DOHH2 (cell line): Measurements from ENCODE around the gene FAM111A.
A peak's percentile ranks its signal among the peaks of the same experiment; 100 is the strongest.

Source experiments
- H3F3A ChIP-seq: fragments of 200-600 bp; sonication (generic), shearing (Covaris generic); 2 replicates; pipeline ENCODE4 v1.6.0; 2016; ENCODE audit warnings: antibody characterized with exemption, mild to moderate bottlenecking; ENCODE audit not compliant: control insufficient read depth, insufficient read depth
- H3K27ac ChIP-seq: fragments of 200-600 bp; sonication (generic); 2 replicates; pipeline ENCODE4 v1.5.1; 2014; ENCODE audit warnings: low read depth, mild to moderate bottlenecking, low read length, moderate library complexity
- H3K27me3 ChIP-seq: fragments of 200-600 bp; sonication (generic); 2 replicates; pipeline ENCODE4 v1.6.1; 2014; ENCODE audit warnings: mild to moderate bottlenecking, low read length, mixed read lengths; ENCODE audit not compliant: control insufficient read depth
- H3K36me3 ChIP-seq: fragments of 200-600 bp; sonication (generic); 2 replicates; pipeline ENCODE4 v1.6.1; 2014; ENCODE audit warnings: mild to moderate bottlenecking, low read length, moderate library complexity, mixed read lengths; ENCODE audit not compliant: control insufficient read depth
- H3K4me1 ChIP-seq: fragments of 200-600 bp; sonication (generic); 2 replicates; pipeline ENCODE4 v1.6.1; 2014; ENCODE audit warnings: mild to moderate bottlenecking, low read length, mixed read lengths; ENCODE audit not compliant: control insufficient read depth
- H3K4me2 ChIP-seq: fragments of 200-600 bp; sonication (generic); 2 replicates; pipeline ENCODE4 v1.6.0; 2014; ENCODE audit warnings: mild to moderate bottlenecking, low read length, moderate library complexity
- H3K4me3 ChIP-seq: fragments of 200-600 bp; sonication (generic); 2 replicates; pipeline ENCODE4 v1.5.1; 2014; ENCODE audit warnings: mild to moderate bottlenecking, low read length, mixed read lengths
- H3K79me2 ChIP-seq: fragments of 200-600 bp; sonication (generic); 2 replicates; pipeline ENCODE4 v1.6.1; 2014; ENCODE audit warnings: mild to moderate bottlenecking, low read length, mixed read lengths; ENCODE audit not compliant: control insufficient read depth
- H3K9me2 ChIP-seq: fragments of 200-600 bp; sonication (generic); replicated peaks from 2 replicates; pipeline ENCODE4 v1.6.1; 2014; ENCODE audit warnings: mild to moderate bottlenecking, low read length, mixed read lengths; ENCODE audit not compliant: control insufficient read depth
- H3K9me3 ChIP-seq: fragments of 200-600 bp; sonication (generic); 2 replicates; pipeline ENCODE4 v1.6.1; 2014; ENCODE audit warnings: antibody characterized with exemption, low read length, mixed read lengths; ENCODE audit not compliant: control insufficient read depth, insufficient read depth
- H4K20me1 ChIP-seq: fragments of 200-600 bp; sonication (generic); 2 replicates; pipeline ENCODE4 v1.6.0; 2014; ENCODE audit warnings: low read depth, mild to moderate bottlenecking, antibody characterized with exemption, low read length, moderate library complexity; ENCODE audit not compliant: control insufficient read depth, insufficient read depth
- CTCF ChIP-seq: fragments of 200-600 bp; sonication (generic); IDR thresholded peaks from one replicate; pipeline ENCODE4 v1.5.1; 2014; ENCODE audit warnings: antibody characterized with exemption, mild to moderate bottlenecking, low read depth, low read length; ENCODE audit not compliant: poor library complexity, severe bottlenecking
- EZH2phosphoT487 ChIP-seq: fragments of 200-600 bp; sonication (generic); IDR thresholded peaks from 2 replicates; pipeline ENCODE4 v1.6.1; 2017; ENCODE audit warnings: borderline replicate concordance, mild to moderate bottlenecking, antibody characterized with exemption, low read length, moderate library complexity, mixed read lengths

Gene FAM111A

DNA sequence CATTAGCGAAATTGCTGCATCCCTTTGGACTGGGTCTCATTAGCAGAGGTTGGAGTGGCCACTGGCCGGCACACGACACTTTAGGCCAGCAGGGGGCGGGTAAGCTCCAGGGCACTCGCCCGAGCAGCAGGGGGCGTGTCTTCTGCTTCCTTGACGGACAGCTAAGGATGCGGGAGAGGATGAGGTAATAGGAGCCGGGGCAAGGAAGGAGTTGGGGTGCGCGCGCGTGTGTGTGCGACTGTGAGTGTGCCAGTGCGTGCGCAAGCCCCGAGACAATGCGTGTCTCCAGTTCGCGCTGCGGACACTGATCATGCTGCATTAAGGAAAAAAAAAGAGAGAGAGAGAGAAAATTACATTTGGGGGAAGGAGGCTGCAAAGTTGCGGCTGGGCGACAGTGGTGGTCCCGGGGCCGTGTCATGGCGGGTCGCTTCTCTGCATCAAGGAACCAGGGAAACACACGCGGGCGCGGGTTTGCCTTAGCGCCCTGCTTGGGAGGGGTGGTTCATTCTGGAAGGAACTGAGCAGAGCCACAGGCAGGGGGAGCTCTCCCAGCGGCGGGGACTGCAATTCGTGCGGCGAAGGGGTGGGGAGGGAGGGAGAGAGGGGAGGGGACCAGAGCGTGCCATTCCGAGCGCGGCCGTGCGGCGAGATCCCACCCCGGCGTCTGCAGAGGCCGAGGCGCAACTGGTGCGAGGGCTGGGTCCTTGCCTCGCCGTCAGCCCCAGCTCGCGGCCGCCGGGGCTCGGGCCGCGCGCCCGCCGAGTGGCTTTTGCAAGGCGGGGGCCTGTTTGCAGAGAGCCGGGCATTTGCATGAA lies 29.1 kb downstream of the FAM111A start, which contains the start of gene DTX4:
TSS of gene DTX4 (plus strand) at position 625 of the 815 bp plus-strand sequence. CDS start 464 bp downstream, outside the sequence.
- Histone ChIP-seq H3K27me3 (peaks cover 37% of the 10 kb centered on the region), H3K9me2 (no peaks in the 10 kb centered on the region), H3K4me3 (peak within 1 kb of the TSS; percentile 98), H3F3A (no peaks in the 10 kb centered on the region), H3K79me2 (no peaks in the 10 kb centered on the region), H3K4me1 (peaks cover 21% of the 10 kb centered on the region), H4K20me1 (no peaks in the 10 kb centered on the region; the same call in 1 of the 2 replicates), H3K27ac (peak within 1 kb of the TSS; percentile 22; the same call in 1 of the 2 replicates), H3K36me3 (no peaks in the 10 kb centered on the region), H3K9me3 (no peaks in the 10 kb centered on the region), H3K4me2 (peak within 1 kb of the TSS; percentile 99)
- peak; percentile 82 for TF ChIP-seq CTCF
- TF ChIP-seq EZH2phosphoT487: no peak

- H3K27me3 ChIP-seq: peaks cover 38% of the 10 kb centered on the region
- no peaks in the 10 kb centered on the region for H3K36me3 ChIP-seq
- peak overlapping the region; percentile 98 for H3K4me3 ChIP-seq
- H4K20me1 ChIP-seq: no peaks in the 10 kb centered on the region; the same call in 1 of the 2 replicates
- H3F3A ChIP-seq: no peaks in the 10 kb centered on the region
- no peaks in the 10 kb centered on the region for H3K79me2 ChIP-seq
- peaks cover 21% of the 10 kb centered on the region for H3K4me1 ChIP-seq
- H3K9me3 ChIP-seq: no peaks in the 10 kb centered on the region
- peak overlapping the region; percentile 99 for H3K4me2 ChIP-seq
- H3K9me2 ChIP-seq: no peaks in the 10 kb centered on the region
- H3K27ac ChIP-seq: no peak overlapping the region
- TF ChIP-seq CTCF (no peak), EZH2phosphoT487 (no peak)
Observed at GRCh38 chr11:59172345-59173079, 29.9 kb downstream of the FAM111A start.

DNA sequence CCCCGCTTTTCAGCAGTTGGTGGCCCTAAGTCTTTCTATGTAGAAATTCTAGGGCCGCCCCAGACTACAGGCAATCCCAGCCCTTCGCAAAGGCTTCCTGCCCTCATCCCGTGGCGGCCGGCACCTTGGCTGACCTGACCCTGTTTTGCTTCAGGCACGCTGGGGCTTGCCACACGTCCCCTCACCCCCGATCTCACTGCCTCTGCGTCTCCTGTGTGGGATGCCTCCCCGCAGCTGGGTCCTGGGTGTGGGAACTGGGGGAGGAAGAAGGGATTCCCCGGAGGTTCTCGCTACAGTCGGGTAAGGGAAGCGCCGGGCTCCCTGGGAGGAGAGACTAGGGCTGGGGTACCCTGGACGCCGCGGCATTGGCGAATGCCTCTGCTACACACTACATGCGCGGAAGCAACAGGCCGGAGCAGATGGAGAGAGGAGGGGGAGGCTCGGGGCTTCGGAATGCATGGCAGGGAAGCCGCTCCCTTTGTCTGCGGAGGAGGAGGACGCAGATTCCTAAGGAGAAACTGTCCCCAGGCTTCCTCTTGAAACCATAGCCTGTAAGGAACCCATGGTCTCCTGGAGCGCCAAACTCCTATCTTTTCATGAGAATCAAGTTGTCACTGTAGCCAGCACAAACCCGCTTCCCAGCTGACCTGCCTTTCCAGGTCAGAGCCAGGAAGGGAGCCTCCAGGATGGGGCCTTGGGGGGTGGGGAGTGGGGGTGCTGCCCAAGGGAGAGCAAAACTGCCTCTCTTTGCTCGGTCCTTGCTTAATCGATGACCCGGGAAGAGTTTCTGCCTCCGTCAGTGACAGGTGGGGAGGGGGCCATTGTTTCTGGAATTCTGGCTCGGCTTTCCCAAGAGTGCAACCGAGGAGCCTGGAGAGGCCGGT lies 30.7 kb downstream of the FAM111A start:
- H3K4me2 ChIP-seq: peak overlapping the region; percentile 99

More for the DNA sequence above, 30.7 kb downstream of the FAM111A start:
- Histone ChIP-seq H3K9me2 (no peaks in the 10 kb centered on the region), H3K79me2 (no peaks in the 10 kb centered on the region), H3K27me3 (peaks cover 38% of the 10 kb centered on the region), H3F3A (no peaks in the 10 kb centered on the region), H3K4me3 (peak overlapping the region; percentile 98), H4K20me1 (no peaks in the 10 kb centered on the region; the same call in 1 of the 2 replicates), H3K4me1 (peaks cover 21% of the 10 kb centered on the region), H3K9me3 (no peaks in the 10 kb centered on the region), H3K36me3 (no peaks in the 10 kb centered on the region), H3K27ac (no peak overlapping the region)
- no peak for TF ChIP-seq EZH2phosphoT487
- no peak for TF ChIP-seq CTCF
